Activated naive CD4-positive, alpha-beta T cell treated with anti-CD3 and anti-CD28 coated beads for 36 hours (primary cell): ENCODE results near the gene PRLR. TPM values are rescaled to one million over a fixed set of nuclear protein-coding genes. Genes with fewer than 3 reads are reported as not detected.
A peak's percentile ranks its signal among the peaks of the same experiment; 100 is the strongest.

Source experiments
- CTCF ChIA-PET: fragments of 350-600 bp; sonication (Branson Sonifier 250); formaldehyde crosslinking; loops from one replicate; lab custom pipeline; 2021; ENCODE audit warnings: antibody characterized with exemption; lab: Charles Lee
- DNase-seq: peaks from one replicate; pipeline ENCODE4 v3.0.0-alpha.2; 2020
- H3K27ac Mint-ChIP-seq: one replicate; pipeline ENCODE4 v1.8.0; 2021; ENCODE audit warnings: mild to moderate bottlenecking, mixed read lengths
- H3K27me3 Mint-ChIP-seq: one replicate; pipeline ENCODE4 v1.8.0; 2021; ENCODE audit warnings: low read depth, mixed read lengths
- H3K36me3 Mint-ChIP-seq: one replicate; pipeline ENCODE4 v1.8.0; 2021; ENCODE audit warnings: low read depth, mixed read lengths
- H3K4me1 Mint-ChIP-seq: one replicate; pipeline ENCODE4 v1.8.0; 2021; ENCODE audit warnings: low read depth, mixed read lengths
- H3K4me3 Mint-ChIP-seq: one replicate; pipeline ENCODE4 v1.8.0; 2021; ENCODE audit warnings: mild to moderate bottlenecking, moderate library complexity, mixed read lengths
- H3K9me3 Mint-ChIP-seq: one replicate; pipeline ENCODE4 v1.8.0; 2021; ENCODE audit warnings: mixed read lengths
- intact Hi-C: fragments of 100-400 bp; cut with micrococcal nuclease; formaldehyde crosslinking; loops from one replicate; pipeline ENCODE4 v1.15.1; 2023
- total RNA-seq, 2 experiments: library from RNA; stranded (reverse); gene quantifications; one replicate each; pipeline ENCODE4 v1.2.3, GENCODE V29; 2021

Gene PRLR
- total RNA-seq, 2 experiments from 2014 or later, result not detected

DNA sequence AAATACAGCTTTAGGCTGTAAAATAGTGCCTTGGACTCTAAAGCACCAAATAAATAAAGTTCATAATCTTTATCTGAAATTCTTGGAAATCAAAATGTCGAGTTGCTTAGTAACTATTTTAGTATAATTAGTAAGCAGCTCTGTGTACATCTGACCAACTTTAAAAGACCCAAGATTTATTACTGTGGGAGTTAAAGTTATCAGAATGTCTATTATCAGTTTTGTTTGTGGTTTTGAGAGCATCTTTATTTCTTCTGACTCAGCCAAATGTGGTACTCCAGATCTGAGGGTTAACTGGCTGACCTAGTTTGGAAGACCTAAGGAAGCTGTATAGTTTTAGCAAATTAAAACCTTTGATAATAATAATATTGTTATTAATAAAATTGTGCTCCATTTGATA, 81.2 kb downstream of the PRLR start:
- no peaks in the 10 kb centered on the region for H3K4me1 Mint-ChIP-seq
- no peak overlapping the region for H3K27ac Mint-ChIP-seq
- H3K9me3 Mint-ChIP-seq, result no peaks in the 10 kb centered on the region
- H3K27me3 Mint-ChIP-seq, result peaks cover 23% of the 10 kb centered on the region
- CTCF ChIA-PET, result interaction anchor here (1.2 kb wide), 1 partner anchor 10 kb away, joined by 3 read pairs; no protein-coding TSS in a partner anchor
- no peaks in the 10 kb centered on the region for H3K36me3 Mint-ChIP-seq
- no peak for DNase-seq
- H3K4me3 Mint-ChIP-seq, result no peak overlapping the region
- intact Hi-C loops, result no loop called here

DNA sequence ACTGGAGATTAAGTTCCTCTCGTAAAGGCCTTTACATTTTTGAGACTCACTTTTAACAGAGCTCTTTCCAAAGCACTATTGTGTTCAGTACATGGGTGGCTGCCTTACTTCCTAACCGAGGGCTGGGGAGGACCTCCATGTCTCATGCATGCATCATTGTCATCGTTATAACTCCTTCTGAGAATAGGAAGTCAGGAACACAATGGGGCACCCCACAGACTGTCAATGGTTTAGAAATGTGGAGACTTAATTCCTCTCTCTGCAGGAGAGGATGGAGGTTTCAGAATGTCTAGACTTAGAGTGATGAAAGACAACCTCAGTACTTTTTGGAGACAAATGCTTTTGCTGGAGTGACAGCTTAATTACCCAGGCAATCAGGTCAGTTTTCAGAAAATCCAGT, 83.9 kb downstream of the PRLR start:
- DNase-seq, result no peak
- Mint-ChIP-seq H3K36me3 (no peaks in the 10 kb centered on the region), H3K9me3 (no peaks in the 10 kb centered on the region), H3K27me3 (peaks cover 25% of the 10 kb centered on the region), H3K27ac (no peak overlapping the region), H3K4me3 (no peak overlapping the region), H3K4me1 (no peaks in the 10 kb centered on the region)
- intact Hi-C loops, result no loop called here
- CTCF ChIA-PET, result no interaction called here

DNA sequence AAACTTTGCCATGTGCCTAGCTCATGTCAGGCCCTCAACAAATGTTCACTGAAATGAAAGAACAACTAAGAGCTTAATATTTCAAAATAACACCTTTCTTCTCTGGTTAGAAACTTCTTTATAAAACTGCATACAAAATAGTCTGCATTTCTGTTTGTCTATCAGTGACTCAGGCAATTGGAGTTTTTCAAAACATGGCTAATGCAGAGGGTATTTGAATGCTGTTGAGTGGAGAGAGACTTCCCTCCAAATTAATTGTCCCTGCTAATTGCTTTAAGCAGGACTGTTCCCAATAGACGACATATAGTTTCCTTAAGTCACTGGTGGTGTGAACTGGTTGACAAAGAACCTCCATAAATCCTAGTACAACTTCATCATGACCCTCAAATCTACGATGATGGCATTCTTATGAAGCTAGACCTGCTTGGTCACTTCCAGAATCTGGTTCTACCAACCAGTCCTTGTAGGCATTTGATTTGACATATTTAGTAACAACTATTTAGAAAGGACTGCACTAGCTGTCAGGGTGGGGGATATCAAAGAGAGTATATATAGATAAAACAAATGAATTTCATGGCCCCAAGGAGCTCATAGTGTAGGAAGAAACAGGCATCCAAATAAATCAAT, 84.5 kb downstream of the PRLR start:
- no peaks in the 10 kb centered on the region for H3K36me3 Mint-ChIP-seq
- H3K4me1 Mint-ChIP-seq, result no peaks in the 10 kb centered on the region
- H3K9me3 Mint-ChIP-seq, result no peaks in the 10 kb centered on the region
- intact Hi-C loops, result no loop called here
- peaks cover 25% of the 10 kb centered on the region for H3K27me3 Mint-ChIP-seq
- H3K4me3 Mint-ChIP-seq, result no peak overlapping the region
- CTCF ChIA-PET, result no interaction called here
- DNase-seq, result no peak
- H3K27ac Mint-ChIP-seq, result no peak overlapping the region

DNA sequence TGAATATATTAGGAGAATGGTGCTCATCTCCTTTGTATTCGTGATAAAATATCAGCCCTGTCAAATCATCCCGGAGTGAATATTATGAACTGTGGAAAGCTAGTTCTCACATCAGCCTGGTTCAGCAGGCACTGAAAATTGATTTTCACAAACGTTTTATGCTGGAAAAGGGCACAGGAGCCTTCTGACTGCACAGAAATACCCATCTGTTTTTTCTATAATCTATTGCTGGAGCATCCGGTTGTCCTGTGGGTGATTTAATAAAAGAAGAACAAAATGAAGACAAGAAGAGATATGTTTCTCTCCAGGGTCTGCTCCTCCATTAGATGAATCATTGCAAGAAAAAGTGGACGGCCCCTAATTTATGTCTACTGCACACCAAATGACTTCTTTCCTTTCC, 85.3 kb downstream of the PRLR start:
- DNase-seq, result no peak
- Mint-ChIP-seq H3K27me3 (peaks cover 25% of the 10 kb centered on the region), H3K27ac (no peak overlapping the region), H3K36me3 (no peaks in the 10 kb centered on the region), H3K9me3 (no peaks in the 10 kb centered on the region), H3K4me3 (no peak overlapping the region), H3K4me1 (no peaks in the 10 kb centered on the region)
- intact Hi-C loops, result no loop called here
- CTCF ChIA-PET, result no interaction called here

DNA sequence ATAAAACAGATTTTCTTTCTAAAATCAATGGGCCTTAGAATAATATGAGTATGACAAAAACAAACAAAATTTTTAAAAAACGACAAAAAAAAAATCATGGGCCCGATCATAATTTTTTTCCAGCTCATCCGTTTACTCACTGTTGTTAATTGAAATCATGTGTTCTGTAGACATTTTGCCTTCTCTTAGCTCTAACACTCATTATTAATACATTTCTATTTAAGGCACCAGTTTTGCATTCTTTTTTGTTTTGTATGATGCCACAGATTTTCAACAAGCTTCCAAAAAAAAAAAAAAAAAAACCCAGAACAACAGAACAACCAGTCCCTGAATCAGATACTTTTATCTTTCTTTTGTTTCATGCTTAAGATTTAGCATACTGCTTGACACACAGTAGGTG, 86.4 kb downstream of the PRLR start:
- Mint-ChIP-seq H3K36me3 (no peaks in the 10 kb centered on the region), H3K27ac (no peak overlapping the region), H3K9me3 (no peaks in the 10 kb centered on the region), H3K4me1 (no peaks in the 10 kb centered on the region), H3K4me3 (no peak overlapping the region), H3K27me3 (peaks cover 25% of the 10 kb centered on the region)
- CTCF ChIA-PET, result interaction anchor here (0.7 kb wide), 1 partner anchor 25 kb away, joined by 4 read pairs; no protein-coding TSS in a partner anchor
- DNase-seq, result no peak
- intact Hi-C loops, result no loop called here

DNA sequence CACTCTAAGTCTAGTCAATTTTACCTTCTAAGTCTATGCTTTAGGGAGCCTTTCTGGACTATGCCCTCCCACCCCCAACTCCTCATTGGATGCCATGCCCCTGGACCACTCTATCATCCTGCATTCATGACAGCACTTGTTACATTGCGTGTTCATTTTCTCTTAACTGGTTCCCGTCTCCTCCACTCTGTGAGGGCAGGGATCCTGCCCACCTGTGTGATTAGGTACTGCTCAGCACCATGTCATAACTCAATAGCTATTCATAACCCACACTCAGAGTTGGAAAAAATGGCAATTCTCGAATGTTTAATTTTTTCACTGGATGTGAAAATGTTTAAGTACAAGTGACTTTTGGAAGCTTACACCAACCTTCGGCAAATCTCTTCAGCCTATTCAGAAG, 88.5 kb downstream of the PRLR start:
- Mint-ChIP-seq H3K9me3 (no peaks in the 10 kb centered on the region), H3K27ac (no peak overlapping the region), H3K4me3 (no peak overlapping the region), H3K4me1 (peaks cover under 1% of the 10 kb centered on the region), H3K27me3 (peaks cover 26% of the 10 kb centered on the region), H3K36me3 (no peaks in the 10 kb centered on the region)
- no peak for DNase-seq
- CTCF ChIA-PET, result no interaction called here
- intact Hi-C loops, result no loop called here

DNA sequence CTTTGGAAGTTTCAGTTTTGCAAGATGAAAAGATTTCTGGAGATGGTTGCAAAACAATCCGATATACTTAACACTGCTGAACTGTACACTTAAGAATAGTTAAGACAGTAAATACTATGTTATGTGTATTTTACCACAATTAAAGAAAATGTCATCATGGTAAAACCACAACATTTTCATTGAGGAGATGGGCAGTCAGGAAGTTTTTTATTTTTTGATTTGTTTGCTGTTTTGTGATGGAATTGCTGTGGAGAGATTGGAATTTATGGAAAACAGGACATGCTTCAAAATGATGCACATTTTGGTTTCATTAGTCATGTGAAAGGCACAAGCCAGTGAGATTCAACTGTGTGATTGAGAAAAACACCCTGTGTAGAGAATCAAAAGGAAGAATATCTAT, 92.1 kb downstream of the PRLR start:
- CTCF ChIA-PET, result no interaction called here
- Mint-ChIP-seq H3K36me3 (no peaks in the 10 kb centered on the region), H3K4me3 (no peak overlapping the region), H3K9me3 (no peaks in the 10 kb centered on the region), H3K27ac (no peak overlapping the region), H3K4me1 (peaks cover 6% of the 10 kb centered on the region), H3K27me3 (peaks cover 32% of the 10 kb centered on the region)
- DNase-seq, result no peak
- intact Hi-C loops, result no loop called here

DNA sequence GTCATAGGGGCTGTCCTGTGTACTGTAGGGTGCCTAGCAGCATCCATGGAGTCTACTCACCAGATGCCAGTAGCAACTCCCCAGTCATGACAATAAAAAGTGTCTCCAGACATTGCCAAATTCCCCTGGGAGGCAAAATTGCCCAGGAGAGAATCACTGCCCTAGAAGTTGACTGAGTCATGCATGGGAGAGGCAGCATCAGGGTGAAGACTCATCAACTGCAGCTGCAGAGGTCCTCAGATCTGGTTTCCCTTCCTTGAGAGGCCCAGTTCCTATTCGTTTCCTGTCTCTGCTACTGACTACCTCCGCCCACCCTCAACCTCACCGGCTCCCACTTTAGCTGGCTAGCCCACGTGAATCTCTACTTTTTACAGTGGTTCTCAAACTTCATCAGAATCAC, 93.9 kb downstream of the PRLR start:
- intact Hi-C loops, result no loop called here
- H3K4me3 Mint-ChIP-seq, result no peak overlapping the region
- no peaks in the 10 kb centered on the region for H3K36me3 Mint-ChIP-seq
- H3K27ac Mint-ChIP-seq, result no peak overlapping the region
- peak; percentile 38 for DNase-seq
- CTCF ChIA-PET, result interaction anchor here (0.9 kb wide), 1 partner anchor 49 kb away, joined by 3 read pairs; no protein-coding TSS in a partner anchor
- peaks cover 42% of the 10 kb centered on the region for H3K27me3 Mint-ChIP-seq
- H3K9me3 Mint-ChIP-seq, result no peaks in the 10 kb centered on the region
- H3K4me1 Mint-ChIP-seq, result peaks cover 6% of the 10 kb centered on the region

DNA sequence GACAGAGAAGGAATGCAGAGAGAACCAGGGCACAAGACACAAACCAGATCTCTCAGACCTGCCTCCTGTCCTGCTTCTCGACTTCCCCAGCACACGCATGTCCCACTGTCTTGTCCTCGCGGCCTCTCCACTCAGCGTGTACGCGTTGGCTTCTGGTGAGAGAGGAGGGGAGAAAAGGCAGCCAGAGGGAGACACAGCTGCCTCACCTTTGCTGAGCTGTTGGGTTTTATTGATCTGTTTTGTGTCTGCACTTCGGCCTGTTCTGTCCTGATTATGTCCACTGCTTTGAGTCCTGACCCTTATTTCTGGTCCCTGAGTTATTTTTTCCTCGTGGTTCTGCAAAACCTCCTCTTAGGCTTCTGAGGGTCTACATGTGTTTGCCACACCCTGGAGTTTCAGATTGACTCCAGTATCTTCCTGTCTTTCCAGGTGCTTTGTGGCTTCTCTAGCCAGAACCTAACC, 95.0 kb downstream of the PRLR start:
- peaks cover 49% of the 10 kb centered on the region for H3K27me3 Mint-ChIP-seq

DNA sequence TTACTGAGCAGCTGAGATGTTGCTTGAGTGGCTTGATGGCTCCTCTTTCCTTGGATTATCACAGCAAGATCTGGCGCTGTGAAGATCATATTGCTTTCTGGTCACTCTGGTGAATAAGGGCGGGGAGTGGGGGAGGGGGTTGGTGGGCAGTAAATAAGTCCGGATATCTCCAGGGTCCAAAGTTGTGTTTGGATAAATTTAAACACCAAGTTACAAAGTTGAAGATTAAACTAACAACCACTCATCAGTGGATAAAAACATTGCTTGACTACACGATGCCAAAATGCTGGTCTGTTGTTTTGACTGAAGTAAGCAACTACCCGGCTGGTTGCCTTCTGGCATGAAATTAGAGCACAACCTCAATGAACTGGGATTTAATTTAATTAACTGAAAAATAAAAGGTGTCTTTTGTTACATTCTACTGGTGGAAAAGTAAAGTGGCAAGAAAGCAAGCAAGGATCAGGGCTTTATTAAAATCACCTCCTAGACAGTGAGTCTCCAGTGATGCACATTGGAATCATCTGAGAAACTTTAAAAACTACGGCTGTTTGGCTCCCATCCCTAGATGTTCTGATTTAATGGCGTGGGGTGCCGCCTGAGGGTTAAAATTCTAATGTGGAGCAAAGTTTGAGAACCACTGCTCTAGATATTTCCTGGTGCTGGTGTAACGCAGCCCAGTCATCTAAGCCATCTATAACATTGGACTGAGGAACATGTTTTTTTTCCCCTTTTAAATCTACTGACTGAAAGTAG, 95.8 kb downstream of the PRLR start:
- Mint-ChIP-seq H3K9me3 (no peaks in the 10 kb centered on the region), H3K27me3 (peaks cover 51% of the 10 kb centered on the region), H3K27ac (no peak overlapping the region), H3K36me3 (no peaks in the 10 kb centered on the region), H3K4me1 (peaks cover 17% of the 10 kb centered on the region), H3K4me3 (no peak overlapping the region)
- DNase-seq, result no peak
- intact Hi-C loops, result no loop called here
- CTCF ChIA-PET, result no interaction called here

More for the DNA sequence above, 95.0 kb downstream of the PRLR start:
- H3K36me3 Mint-ChIP-seq, result no peaks in the 10 kb centered on the region
- peaks cover 10% of the 10 kb centered on the region for H3K4me1 Mint-ChIP-seq
- H3K9me3 Mint-ChIP-seq, result no peaks in the 10 kb centered on the region
- H3K4me3 Mint-ChIP-seq, result no peak overlapping the region
- intact Hi-C loops, result no loop called here
- H3K27ac Mint-ChIP-seq, result no peak overlapping the region
- CTCF ChIA-PET, result no interaction called here
- DNase-seq, result no peak

DNA sequence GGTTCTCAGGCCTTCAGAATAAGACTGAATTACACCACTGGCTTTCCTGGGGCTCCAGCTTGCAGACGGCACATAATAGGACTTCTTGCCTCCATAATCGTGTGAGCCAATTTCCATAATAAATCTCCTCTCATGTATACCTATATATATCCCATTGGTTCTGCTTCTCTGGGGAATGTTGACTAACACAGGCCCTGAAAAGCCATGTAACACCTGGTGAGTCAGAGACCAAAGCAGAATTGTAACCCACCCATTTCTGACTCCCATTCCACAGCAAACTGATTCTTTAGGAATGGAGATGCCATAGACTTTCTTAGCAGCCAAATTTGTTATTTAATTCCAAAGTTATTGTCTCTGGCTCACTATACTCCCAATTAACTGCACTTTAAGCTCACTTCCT, 97.1 kb downstream of the PRLR start:
- H3K27me3 Mint-ChIP-seq, result peaks cover 56% of the 10 kb centered on the region
- no peaks in the 10 kb centered on the region for H3K36me3 Mint-ChIP-seq

DNA sequence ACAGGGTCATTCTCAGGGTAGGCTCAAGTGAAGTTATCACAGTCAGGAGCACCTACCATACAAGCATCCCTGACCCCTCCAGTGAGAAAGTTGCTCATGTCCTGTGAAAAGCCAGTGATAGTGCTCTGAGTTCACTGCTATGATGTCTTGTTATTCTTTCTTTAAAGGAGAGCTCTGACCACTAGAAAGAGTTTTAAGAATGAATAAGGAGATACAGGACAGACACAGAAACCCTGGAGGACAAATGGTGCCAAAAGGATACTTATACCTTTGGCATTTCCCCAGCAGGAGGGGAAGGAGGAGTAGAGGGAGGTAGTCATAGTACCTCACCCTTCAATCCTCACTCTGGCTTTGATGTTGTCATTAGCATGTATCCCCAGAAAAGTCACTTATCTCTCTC, 98.6 kb downstream of the PRLR start:
- Mint-ChIP-seq H3K4me1 (peaks cover 23% of the 10 kb centered on the region), H3K4me3 (no peak overlapping the region), H3K27ac (no peak overlapping the region), H3K9me3 (no peaks in the 10 kb centered on the region), H3K36me3 (no peaks in the 10 kb centered on the region), H3K27me3 (peaks cover 59% of the 10 kb centered on the region)
- no peak for DNase-seq
- CTCF ChIA-PET, result no interaction called here
- intact Hi-C loops, result loop anchor here (2.0 kb wide), 1 partner anchor 81 kb away; no protein-coding TSS in a partner anchor

More for the DNA sequence above, 97.1 kb downstream of the PRLR start:
- H3K4me1 Mint-ChIP-seq, result peaks cover 24% of the 10 kb centered on the region
- no peak overlapping the region for H3K27ac Mint-ChIP-seq
- H3K9me3 Mint-ChIP-seq, result no peaks in the 10 kb centered on the region
- intact Hi-C loops, result no loop called here
- no peak overlapping the region for H3K4me3 Mint-ChIP-seq
- DNase-seq, result no peak
- CTCF ChIA-PET, result no interaction called here
